Activated naive CD4-positive, alpha-beta T cell treated with anti-CD3 and anti-CD28 coated beads, Interleukin-2, amount 50 U/mL, for 16 hours (primary cell): Measurements from ENCODE around the gene RAX2.
A peak's percentile ranks its signal among the peaks of the same experiment; 100 is the strongest.
"Not testable (repeated sequence)": the region's sequence is repeated elsewhere in the genome, so short reads cannot be mapped to it uniquely, and the experiment has no call there.

Experiments
- DNase-seq: peaks from one replicate; pipeline ENCODE4 v3.0.0-alpha.2; 2020

The RAX2 gene

GRCh38 chr19:3775831-3776230, 3.8 kb upstream of the RAX2 start:
- DNase-seq = no peak

- no peak for DNase-seq
Measured at GRCh38 chr19:3775374-3775711, 3.3 kb upstream of the RAX2 start.

GRCh38 chr19:3774621-3775373, 2.8 kb upstream of the RAX2 start:
- no peak for DNase-seq

DNA sequence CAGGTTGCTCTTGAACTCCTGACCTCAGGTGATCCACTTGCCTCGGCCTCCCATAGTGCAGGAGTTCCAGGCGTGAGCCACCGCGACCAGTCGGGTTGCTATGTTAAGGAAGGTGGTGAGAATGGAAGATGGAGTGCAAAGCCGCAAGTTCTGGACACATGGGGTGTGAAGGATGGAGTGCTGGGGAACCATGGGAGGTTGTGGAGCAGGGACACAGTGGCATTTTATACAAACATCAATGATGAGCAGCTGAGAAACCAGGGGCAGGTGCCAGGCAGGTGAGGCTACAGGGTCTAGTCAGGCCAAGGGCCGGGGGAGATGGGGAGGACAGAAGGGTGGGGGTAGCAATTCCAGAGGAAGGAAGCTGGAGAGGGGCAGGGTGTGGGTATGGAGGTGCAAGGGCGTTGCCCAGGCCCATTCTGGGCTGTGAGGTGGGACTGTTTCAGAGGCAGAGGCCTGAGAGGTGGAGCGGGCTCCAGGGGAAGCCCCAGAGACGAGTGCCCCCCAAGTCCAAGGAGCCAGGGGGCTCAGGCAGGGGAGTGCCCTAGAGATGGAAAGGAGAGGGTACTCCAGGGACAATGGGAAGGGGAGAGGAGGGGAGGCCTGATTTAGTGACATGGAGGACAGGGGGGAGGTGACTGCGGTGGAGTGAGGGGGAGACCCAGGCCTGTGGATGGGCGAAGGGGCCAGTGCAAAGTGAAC, 1.9 kb upstream of the RAX2 start:
- DNase-seq = no peak

DNA sequence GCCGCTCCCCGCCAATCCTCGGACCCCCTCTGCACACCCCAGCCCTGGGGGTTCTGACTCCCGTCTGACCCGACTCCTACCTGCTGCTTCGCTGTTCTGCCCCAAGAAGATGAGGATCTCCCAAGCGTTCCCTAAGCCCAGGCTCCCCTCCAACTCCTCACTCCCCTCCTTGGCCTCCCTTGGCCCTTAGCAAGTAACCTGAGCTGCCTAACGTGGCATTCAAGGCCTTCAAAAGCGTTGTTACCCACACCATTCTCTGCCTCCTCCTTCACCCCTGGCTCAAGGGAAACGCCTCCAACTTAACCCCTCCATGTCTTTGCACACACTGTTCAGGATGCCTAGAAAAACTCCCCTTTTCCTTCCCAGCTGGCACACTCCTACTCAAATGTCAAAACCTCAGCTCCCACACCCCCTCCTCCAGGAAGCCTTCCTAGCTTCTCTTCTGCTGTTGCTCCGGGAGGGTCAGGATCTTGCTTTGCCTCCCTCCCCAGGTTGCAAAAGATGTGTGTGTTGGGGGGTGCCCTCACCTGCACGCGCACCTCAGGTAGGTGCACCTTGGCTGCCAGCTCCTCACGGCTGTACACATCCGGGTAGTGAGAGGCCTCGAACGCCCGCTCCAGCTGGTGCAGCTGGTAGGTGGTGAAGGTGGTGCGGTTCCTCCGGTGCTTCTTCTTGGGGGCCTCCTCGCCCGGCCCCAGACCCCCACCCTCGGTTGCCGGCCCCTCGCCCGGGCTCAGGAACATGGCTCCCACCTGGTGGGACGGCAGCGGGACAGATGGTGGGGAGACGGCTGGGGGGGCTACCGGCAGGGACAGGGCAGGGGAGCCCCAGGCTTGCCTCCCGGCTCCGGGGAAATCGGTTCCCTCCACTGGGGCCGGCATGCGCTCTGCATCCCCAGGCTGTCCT, 775 bp downstream of the RAX2 start:
- no peak for DNase-seq

- DNase-seq = no peak
Measured at GRCh38 chr19:3770136-3770999, 1.7 kb downstream of the RAX2 start.

- DNase-seq = no peak
Measured at GRCh38 chr19:3769494-3769893, 2.5 kb downstream of the RAX2 start.

- no peak for DNase-seq
Measured at GRCh38 chr19:3768748-3769099, 3.3 kb downstream of the RAX2 start.

- no peak for DNase-seq
Measured at GRCh38 chr19:3768015-3768747, 3.8 kb downstream of the RAX2 start.

GRCh38 chr19:3767050-3767449, 5.0 kb downstream of the RAX2 start:
- no peak for DNase-seq

GRCh38 chr19:3766520-3766919, 5.5 kb downstream of the RAX2 start:
- DNase-seq = no peak

- not testable (repeated sequence) for DNase-seq
Measured at GRCh38 chr19:3765757-3766156, 6.3 kb downstream of the RAX2 start.

- no peak for DNase-seq
Measured at GRCh38 chr19:3765121-3765520, 6.9 kb downstream of the RAX2 start.

GRCh38 chr19:3762501-3763459, 9.2 kb downstream of the RAX2 start, which contains the start of gene MRPL54:
TSS of gene MRPL54 (plus strand) at chr19:3762682. CDS start at chr19:3762701, 19 bp downstream.
- DNase-seq = peak; percentile 98

DNA sequence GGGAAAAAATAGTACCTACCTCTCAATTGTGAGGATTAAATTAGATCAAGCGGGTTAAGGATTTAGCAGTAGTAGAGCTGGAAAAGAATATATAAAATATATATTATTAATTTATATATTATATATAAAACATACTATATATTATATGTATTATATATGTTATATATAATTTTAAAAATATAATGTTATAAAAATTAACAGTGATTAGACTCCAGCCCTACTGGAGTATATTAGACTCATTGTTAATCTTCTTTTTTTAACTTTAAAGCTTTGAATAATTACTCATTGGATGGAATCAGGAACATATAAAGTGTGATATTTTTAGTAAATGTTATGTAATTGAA, 9.9 kb downstream of the RAX2 start:
- DNase-seq = no peak

DNA sequence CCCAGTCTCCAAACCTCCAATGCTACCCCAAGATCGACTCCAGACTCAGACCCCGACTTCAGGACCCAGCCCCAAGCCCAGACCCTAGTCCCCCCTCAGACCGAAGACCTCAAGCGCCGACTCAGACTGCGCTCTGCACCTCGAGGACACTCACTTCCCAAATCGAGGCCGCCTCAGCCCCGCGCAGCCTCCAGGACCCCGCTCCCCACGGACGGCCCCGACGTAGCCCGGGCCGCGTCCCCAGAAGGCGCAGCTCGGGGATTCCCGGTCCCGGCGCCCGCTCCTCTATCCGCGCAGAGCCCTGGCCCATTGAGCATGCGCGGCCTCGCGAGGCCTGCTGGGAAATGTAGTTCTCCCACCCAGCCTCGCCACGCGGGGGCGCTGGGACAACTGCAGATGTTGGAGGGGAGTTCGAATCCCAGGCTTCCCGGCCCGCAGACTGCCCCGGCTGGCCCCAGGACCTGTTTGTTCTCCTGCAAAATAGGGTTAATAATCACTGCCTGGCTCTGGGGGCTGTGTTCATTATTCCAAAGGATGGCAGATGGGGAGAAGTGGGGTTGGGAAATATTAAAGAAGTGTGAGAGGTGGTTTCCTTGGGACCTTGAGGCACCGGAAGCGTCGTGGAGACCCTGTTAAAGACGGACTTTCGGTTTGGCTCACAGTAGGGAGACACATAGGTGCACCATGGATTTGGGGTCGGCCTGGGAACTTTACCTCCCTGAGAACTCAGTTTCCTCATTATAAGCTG, 10.5 kb downstream of the RAX2 start, which contains the start of gene APBA3:
APBA3 (minus strand) TSS at position 311 of the 748 bp plus-strand sequence. CDS start 1,428 bp downstream, outside the sequence.
- peak; percentile 95 for DNase-seq

GRCh38 chr19:3760871-3761361, 11.1 kb downstream of the RAX2 start:
- no peak for DNase-seq

DNA sequence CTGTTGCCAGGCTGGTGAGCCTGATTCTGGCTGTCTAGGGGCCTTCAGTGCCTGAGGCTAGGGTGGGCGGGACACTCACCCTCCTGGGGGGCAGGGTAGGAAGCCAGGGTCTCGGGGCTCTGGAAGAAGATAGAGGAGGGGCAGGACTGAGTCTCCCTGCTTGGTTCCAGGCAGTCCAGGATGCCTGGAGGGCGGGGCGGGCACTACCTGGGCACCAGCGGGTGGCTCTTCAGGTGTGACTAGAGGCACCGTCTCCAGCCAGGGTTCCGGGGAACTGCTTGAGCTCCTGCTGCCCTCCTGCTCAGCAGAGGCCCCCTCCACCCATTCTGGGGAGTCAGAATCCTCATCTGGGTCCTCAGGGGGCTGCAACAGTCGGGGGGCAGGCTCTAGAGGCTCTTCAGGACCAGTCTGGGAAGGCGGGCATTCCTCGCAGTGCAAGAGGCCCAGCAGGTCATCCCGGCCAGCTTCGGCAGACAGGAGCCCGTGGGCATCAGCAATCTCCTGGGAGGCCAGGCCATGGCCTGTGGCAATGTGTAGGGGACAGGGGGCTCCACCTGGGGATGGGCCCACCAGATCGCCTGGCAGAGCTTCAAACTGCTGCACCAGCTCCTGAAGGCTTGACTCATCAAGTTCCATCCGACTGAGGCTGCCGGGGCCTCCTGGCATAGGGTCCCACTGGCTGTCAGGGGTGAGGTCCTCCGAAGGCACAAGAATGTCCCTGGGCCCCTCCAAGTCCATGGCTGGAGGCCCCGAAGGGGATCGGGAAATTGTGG, 12.4 kb downstream of the RAX2 start:
- DNase-seq = no peak

- DNase-seq = not testable (repeated sequence)
Measured at GRCh38 chr19:3758297-3758696, 13.7 kb downstream of the RAX2 start.
